ENCODE measurements around the gene RFTN1.

DNA sequence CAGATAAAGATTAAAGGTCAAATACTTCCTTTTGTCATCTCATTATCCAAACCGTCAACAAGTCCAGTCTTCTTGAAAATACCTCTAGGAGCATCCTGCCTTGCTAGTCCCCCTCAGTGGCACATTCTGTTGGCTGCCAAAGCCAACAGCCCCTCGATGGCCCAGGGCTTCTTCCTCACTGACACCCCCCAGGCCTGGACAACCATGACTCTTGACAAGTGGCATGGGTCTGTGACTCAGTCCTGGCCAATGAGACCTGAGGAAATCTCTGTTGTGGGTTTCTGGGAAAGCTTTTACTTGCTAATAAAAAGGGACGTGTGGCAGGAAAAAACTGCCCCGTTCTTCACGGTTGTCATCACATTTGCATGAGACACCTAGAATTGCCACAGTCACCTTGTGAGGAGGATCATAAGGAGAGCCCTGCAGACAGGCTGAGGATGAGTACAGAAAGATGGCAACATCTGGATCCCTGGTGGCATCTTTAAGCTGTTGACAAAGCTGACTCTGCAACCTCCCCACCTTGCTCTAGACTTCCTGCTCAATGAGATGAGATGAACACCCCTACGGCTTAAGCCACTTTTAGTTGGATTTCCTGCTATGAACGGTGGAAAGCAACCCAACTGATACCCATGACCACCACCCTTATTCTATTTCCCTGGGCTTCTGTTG, 167.0 kb downstream of the RFTN1 start:
- no peak for TF ChIP-seq POLR2A (IDR thresholded peaks at IDR 0.05)
- TF ChIP-seq, protein P1, sequence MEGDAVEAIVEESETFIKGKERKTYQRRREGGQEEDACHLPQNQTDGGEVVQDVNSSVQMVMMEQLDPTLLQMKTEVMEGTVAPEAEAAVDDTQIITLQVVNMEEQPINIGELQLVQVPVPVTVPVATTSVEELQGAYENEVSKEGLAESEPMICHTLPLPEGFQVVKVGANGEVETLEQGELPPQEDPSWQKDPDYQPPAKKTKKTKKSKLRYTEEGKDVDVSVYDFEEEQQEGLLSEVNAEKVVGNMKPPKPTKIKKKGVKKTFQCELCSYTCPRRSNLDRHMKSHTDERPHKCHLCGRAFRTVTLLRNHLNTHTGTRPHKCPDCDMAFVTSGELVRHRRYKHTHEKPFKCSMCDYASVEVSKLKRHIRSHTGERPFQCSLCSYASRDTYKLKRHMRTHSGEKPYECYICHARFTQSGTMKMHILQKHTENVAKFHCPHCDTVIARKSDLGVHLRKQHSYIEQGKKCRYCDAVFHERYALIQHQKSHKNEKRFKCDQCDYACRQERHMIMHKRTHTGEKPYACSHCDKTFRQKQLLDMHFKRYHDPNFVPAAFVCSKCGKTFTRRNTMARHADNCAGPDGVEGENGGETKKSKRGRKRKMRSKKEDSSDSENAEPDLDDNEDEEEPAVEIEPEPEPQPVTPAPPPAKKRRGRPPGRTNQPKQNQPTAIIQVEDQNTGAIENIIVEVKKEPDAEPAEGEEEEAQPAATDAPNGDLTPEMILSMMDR (IDR thresholded peaks at IDR 0.05), result no peak
